GM18526 (cell line): ENCODE measurements around the gene MLXIPL.
A peak's percentile ranks its signal among the peaks of the same experiment; 100 is the strongest.

Experiments used
- POLR2A ChIP-seq: IDR thresholded peaks from 3 replicates; pipeline ENCODE4 v1.6.1; 2011; ENCODE audit not compliant: insufficient read length; ENCODE audit errors: extremely low read depth

Gene MLXIPL

GRCh38 chr7:73602721-73603651 is 21.3 kb downstream of the MLXIPL start:
- TF ChIP-seq POLR2A = no peak

GRCh38 chr7:73599916-73600315 is 24.4 kb downstream of the MLXIPL start:
- no peak for TF ChIP-seq POLR2A

GRCh38 chr7:73599151-73599882 is 25.0 kb downstream of the MLXIPL start:
- no peak for TF ChIP-seq POLR2A

DNA sequence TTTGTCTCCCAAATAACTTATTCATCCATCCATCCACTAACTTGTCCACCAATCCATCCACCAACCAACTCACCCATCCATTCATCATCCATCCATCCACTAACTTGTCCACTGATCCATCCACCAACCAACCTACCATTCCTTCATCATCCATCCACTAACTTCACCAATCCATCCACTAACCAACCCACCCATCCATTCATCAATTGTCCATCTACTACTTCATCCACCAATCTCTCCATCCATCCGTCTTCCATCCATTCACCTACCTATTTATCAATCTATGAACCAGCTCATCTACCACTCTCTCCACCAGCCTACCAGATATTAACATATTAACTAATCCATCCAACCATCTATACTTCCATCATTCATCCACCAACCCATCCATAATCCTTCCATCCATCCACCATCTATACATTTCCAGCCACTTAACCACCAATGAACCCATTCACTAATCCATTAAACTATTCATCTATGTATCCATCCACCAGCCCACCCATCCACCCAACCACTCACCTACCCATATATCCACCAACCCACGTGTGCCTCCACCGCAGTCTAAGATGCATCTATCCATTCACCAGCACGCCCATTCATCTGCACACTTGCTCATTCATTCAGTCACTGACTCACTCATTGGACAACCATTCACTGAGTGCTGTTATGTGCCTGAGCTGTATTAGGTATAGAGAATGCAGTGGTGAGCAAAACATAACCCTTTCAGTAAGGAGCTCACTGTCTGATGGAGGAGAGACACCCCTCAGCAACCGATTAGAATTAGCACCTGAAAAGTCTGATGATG is 26.1 kb downstream of the MLXIPL start:
- TF ChIP-seq POLR2A = no peak

GRCh38 chr7:73596191-73597065 is 27.9 kb downstream of the MLXIPL start:
- TF ChIP-seq POLR2A = no peak

- TF ChIP-seq POLR2A = no peak
Observed at GRCh38 chr7:73595358-73595757, 29.0 kb downstream of the MLXIPL start.

- no peak for TF ChIP-seq POLR2A
Observed at GRCh38 chr7:73593207-73594045, 30.9 kb downstream of the MLXIPL start.

GRCh38 chr7:73586911-73587310 is 37.4 kb downstream of the MLXIPL start:
- TF ChIP-seq POLR2A = no peak

GRCh38 chr7:73585196-73585595 is 39.1 kb downstream of the MLXIPL start:
- TF ChIP-seq POLR2A = no peak

DNA sequence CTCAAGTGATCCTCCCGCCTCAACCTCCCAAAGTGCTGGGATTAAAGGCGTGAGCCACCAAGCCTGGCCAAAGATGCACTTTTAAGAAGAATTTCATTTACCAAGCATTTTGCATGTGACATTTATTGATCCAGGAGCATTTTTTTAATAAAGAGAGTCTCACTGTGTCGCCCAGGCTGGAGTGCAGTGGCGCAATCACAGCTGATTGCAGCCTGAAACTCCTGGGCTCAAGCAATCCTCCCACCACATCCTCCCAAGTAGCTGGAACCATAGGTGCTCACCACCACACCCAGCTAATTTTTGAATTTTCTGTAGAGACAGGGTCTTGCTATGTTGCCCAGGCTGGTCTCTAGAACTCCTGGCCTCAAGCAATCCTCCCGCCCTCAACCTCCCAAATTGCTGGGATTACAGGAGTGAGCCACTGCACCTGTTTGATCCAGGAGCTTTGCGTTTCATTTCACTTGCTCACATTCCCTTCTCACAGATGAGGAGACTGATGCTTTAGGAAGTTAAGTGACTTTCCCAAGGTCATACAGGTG is 41.6 kb downstream of the MLXIPL start:
- no peak for TF ChIP-seq POLR2A

- peak; percentile 98 for TF ChIP-seq POLR2A
Observed at GRCh38 chr7:73578342-73579128, 45.8 kb downstream of the MLXIPL start, which contains the start of gene TBL2. TSS of gene TBL2 (minus strand) at chr7:73578579. CDS start at chr7:73578549, 30 bp downstream.

- no peak for TF ChIP-seq POLR2A
Observed at GRCh38 chr7:73577627-73578341, 46.5 kb downstream of the MLXIPL start.
